RWPE1 (cell line): ENCODE measurements around the gene SPATA13.

Source experiments
- CTCF ChIA-PET: fragments of 350-600 bp; sonication (Branson Sonifier 250); formaldehyde crosslinking; extraction: SDS; loops from one replicate; lab custom pipeline; 2021; lab: Yijun Ruan, JAX
- POLR2A ChIA-PET: fragments of 400-600 bp; formaldehyde crosslinking; extraction: SDS; loops from one replicate; lab custom pipeline; 2020; ENCODE audit warnings: antibody characterized with exemption; ENCODE audit not compliant: low non-redundant PET; lab: Yijun Ruan, JAX
- DNase-seq: peaks from one replicate; pipeline ENCODE4 v3.0.0; 2012; ENCODE audit warnings: low spot score
- H3K27ac ChIP-seq: fragments of 450-650 bp; 2 replicates; pipeline ENCODE4 v1.5.1; 2017
- TF ChIP-seq, protein P1 (sequence below): fragments of 450-650 bp; conservative IDR thresholded peaks from 2 replicates; pipeline ENCODE4 v1.5.1; 2017; ENCODE audit warnings: low read depth, mild to moderate bottlenecking

SPATA13 gene

DNA sequence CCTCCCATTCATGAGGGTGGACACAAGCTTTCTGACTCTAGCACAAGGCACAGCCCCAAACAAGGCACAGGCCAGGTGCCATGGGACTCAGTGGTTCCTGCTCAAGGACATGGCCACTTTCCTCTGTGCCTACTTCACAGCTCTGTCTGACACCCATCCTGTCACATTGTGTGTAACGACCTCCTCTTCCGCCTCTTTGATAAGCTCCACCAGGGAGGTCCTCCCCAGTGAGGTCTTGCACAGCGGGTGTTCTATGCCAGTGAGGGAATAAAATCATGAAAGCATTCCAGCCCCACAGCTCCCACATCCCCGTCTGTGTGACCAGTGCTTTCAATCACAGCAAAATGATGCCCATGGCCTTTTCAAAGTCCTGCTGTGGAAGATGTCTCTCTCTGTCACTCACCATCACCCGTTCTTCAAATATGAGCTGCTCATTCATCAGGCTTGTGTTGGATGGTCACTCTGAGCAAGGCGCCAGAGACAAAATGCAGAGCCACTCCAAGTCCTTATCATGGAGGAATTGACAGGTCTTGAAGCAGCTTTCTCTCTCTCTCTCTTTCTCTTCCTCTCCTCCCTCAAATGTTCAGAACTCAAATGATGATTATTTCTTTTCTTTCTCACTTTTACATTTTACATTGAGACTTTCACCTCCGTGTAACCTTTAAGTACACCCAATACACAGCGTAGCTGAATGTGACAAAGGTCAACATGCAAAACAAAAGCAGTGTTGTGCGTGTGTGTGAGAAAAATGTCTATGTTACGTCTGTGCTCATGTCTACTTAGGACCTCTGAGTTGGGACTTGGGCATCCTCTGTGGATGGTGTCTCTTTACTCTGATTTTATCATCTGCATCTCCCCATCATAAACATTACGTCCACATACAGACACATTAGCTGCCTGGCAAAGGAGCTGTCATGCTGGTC is 8.0 kb upstream of the SPATA13 start:
- CTCF ChIA-PET, result interaction anchor here (0.5 kb wide), 1 partner anchor 66 kb away, joined by 3 read pairs; no protein-coding TSS in a partner anchor

DNA sequence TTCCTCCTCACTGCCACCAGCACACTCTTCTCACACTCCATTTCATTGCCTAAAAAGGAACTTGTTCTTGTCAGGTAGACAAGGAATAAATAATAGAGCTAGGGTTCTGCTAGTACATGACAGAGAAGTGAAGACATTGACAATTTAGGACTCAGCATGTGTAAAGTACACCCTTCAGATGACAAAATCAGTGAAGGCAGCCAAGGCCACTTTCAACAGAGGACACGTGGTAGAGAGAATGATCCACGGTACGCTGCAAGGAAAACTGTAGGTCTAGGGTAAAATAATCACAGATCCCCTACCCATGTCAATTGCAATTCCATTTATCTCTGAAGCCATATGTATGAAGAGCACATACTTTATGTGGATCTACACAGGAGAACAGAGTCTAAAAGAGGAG is 7.2 kb upstream of the SPATA13 start:
- TF ChIP-seq, protein P1, sequence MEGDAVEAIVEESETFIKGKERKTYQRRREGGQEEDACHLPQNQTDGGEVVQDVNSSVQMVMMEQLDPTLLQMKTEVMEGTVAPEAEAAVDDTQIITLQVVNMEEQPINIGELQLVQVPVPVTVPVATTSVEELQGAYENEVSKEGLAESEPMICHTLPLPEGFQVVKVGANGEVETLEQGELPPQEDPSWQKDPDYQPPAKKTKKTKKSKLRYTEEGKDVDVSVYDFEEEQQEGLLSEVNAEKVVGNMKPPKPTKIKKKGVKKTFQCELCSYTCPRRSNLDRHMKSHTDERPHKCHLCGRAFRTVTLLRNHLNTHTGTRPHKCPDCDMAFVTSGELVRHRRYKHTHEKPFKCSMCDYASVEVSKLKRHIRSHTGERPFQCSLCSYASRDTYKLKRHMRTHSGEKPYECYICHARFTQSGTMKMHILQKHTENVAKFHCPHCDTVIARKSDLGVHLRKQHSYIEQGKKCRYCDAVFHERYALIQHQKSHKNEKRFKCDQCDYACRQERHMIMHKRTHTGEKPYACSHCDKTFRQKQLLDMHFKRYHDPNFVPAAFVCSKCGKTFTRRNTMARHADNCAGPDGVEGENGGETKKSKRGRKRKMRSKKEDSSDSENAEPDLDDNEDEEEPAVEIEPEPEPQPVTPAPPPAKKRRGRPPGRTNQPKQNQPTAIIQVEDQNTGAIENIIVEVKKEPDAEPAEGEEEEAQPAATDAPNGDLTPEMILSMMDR, result no peak
- H3K27ac ChIP-seq, result no peak overlapping the region
- no peak for DNase-seq
- CTCF ChIA-PET, result no interaction called here
- POLR2A ChIA-PET, result no interaction called here

More for the DNA sequence above, 8.0 kb upstream of the SPATA13 start:
- H3K27ac ChIP-seq, result no peak overlapping the region
- no peak for DNase-seq
- POLR2A ChIA-PET, result no interaction called here
- TF ChIP-seq, protein P1, result no peak

DNA sequence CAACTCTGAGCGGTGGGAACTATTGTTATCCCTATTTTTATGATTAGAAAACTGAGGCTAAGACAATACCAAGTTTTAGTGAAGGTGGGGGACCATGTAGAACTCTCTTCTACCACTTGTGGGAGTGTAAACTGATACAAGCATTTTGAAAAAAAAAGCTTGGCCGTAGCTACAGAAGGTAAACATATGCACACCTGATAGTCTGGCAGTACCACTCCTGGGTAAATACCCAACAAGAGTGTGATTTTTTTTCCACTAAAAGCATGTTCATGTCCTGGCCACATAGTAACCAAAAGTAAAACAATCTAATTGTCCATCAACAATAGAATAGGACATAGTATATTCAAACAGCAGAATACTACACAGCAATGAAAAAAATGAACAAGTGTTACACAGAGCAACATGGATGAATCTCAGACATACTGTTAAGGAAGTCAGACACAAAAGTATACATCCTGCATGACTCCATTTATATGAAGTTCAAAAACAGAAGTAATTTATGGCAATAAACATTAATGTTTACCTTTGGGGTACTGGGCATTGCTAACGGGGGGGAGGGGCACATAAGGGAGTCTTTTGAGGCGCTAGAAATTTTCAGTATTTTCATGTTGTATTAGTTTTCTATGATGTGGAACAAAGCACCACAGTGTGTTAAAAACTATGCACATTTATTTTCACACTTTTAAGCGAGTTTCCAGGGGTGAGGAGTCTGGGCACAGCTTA is 6.4 kb upstream of the SPATA13 start:
- no peak for DNase-seq
- POLR2A ChIA-PET, result no interaction called here
- CTCF ChIA-PET, result no interaction called here
- no peak overlapping the region for H3K27ac ChIP-seq
- TF ChIP-seq, protein P1, result no peak

DNA sequence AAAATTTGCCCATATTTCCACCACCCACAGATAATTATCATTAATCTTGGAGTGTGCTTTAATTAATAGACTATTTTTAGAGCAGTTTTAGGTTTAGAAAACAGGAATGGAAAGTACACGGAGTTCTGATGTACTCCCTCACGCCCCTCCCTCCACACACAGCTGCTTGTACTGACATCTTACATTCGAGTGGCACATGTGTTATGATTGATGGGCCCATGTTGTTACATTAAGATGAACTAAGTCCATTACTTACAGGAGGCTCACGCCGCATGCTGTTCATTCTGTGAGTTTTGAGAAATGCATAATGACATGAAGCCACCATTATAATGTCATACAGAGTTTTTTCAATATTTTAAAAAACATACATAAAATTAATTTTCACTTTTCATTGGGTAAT is 1.2 kb upstream of the SPATA13 start:
- ChIA-PET CTCF (no interaction called here), POLR2A (no interaction called here)
- H3K27ac ChIP-seq, result no peak overlapping the region
- TF ChIP-seq, protein P1, result no peak
- no peak for DNase-seq

DNA sequence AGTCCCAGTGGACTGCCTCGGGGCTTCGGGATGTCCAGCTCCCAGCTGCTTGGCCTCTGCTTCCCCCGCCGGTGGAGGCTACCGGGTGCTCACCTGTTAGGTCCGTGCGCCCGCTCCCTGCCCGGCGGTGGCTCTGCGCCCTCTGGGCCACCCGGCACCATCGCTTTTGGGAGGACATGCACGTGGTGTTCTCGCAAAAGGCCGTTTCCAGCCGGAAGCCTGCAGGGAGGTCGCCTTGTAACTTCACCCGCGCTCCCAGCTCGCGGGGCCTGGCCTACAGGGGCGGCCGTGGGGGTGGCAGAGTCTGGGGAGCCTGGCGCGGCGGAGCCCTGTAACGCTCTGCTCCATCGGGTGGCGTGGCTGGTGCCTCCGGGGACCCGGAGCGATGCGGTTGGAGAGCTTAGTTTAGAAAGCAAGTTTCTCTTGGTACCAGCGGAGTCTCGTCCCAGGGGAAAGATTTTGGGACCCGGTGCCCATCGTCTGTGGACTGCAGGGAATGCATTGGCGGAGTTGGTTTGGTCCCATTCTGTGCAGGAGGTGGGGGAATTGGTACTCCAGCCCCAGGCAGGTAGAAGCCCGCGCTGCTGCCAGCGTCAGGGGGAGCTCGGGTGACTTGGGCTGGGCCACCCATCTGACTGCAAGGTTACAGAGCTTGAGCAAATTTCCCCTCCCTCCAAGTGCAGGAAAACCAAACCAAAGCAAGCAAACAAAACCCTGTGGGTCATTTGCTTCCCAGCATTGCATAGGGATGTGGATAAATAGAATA is 673 bp downstream of the SPATA13 start:
- TF ChIP-seq, protein P1, result no peak
- no peak overlapping the region for H3K27ac ChIP-seq
- ChIA-PET CTCF (interaction anchor here (0.6 to 1.2 kb wide), 2 partner anchors 108 to 117 kb away, joined by 3 to 4 read pairs; no protein-coding TSS in a partner anchor), POLR2A (no interaction called here)
- DNase-seq, result peak; percentile 20

DNA sequence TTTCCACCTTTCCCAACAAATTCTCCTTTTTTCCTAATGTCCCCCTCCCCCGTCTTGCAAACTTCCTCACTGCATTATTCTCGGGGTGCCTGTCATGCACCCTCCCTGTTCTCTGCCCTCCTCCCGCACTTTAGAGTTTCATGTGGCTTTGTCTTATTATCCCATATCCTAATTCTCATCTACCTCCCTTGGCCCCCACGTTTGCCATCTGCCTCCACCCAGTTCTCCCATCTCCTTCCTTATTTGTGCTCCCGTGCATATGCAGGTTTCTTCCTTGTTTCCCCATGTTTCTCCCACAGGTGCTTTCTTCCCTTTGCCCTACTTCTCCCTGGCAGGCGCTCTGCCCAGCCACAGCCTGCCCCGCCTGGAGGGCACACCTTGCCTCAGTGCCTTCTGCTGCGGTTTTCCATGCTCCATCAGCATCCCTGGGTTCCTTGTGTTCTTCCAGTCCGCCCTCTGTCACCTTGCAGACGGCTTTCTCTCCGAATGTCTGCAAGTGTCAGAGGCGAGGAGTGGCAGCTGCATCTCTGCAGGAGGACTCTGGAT is 1.5 kb downstream of the SPATA13 start:
- TF ChIP-seq, protein P1, result no peak
- no peak for DNase-seq
- CTCF ChIA-PET, result no interaction called here
- H3K27ac ChIP-seq, result no peak overlapping the region
- POLR2A ChIA-PET, result no interaction called here
